ENCODE data around the gene NRF1. TPM values are rescaled to one million over a fixed set of nuclear protein-coding genes. Genes with fewer than 3 reads are reported as not detected.

Gene NRF1
- total and polyA plus RNA-seq, 8 donors: 11.4 to 26.8 (median 22.6) TPM

GRCh38 chr7:129780974-129781927 lies 169.7 kb downstream of the NRF1 start:
- peaks cover 94 to 100% of the 10 kb centered on the region in 2 donors for H3K27me3 ChIP-seq
- peak overlapping the region; percentile 40 to 57 for H3K4me3 ChIP-seq
- H3K27ac ChIP-seq: no peak overlapping the region
- ATAC-seq (peak; percentile 1), DNase-seq (no peak)
- H3K4me1 ChIP-seq: peaks cover 56 to 76% of the 10 kb centered on the region in 2 donors
- no peaks in the 10 kb centered on the region for H3K36me3 ChIP-seq
- H3K9me3 ChIP-seq: no peaks in the 10 kb centered on the region
- intact Hi-C loops (cut with DNase I): no loop called here
- TF ChIP-seq CTCF (IDR thresholded peaks at IDR 0.05): no peak

- ATAC-seq: no peak
Observed at GRCh38 chr7:129781928-129782817, 170.7 kb downstream of the NRF1 start.

GRCh38 chr7:129782818-129783583 lies 171.5 kb downstream of the NRF1 start:
- peaks cover 56 to 75% of the 10 kb centered on the region in 2 donors for H3K4me1 ChIP-seq
- peaks cover 92 to 100% of the 10 kb centered on the region in 2 donors for H3K27me3 ChIP-seq
- no peaks in the 10 kb centered on the region for H3K36me3 ChIP-seq
- TF ChIP-seq CTCF (IDR thresholded peaks at IDR 0.05): no peak
- no peak overlapping the region for H3K4me3 ChIP-seq
- intact Hi-C loops (cut with DNase I): no loop called here
- H3K9me3 ChIP-seq: no peaks in the 10 kb centered on the region
- no peak overlapping the region for H3K27ac ChIP-seq
- DNase-seq (no peak), ATAC-seq (no peak)

More at GRCh38 chr7:129781928-129782817, 170.7 kb downstream of the NRF1 start:
- H3K9me3 ChIP-seq: no peaks in the 10 kb centered on the region
- H3K36me3 ChIP-seq: no peaks in the 10 kb centered on the region
- intact Hi-C loops (cut with DNase I): no loop called here
- H3K27me3 ChIP-seq: peaks cover 98 to 100% of the 10 kb centered on the region in 2 donors
- peaks cover 56 to 76% of the 10 kb centered on the region in 2 donors for H3K4me1 ChIP-seq
- peak overlapping the region in 1 of 2 donors; percentile 6 for H3K4me3 ChIP-seq
- no peak for DNase-seq
- no peak for TF ChIP-seq CTCF (IDR thresholded peaks at IDR 0.05)
- no peak overlapping the region for H3K27ac ChIP-seq

GRCh38 chr7:129783584-129783919 lies 172.0 kb downstream of the NRF1 start:
- H3K27me3 ChIP-seq: peaks cover 87 to 100% of the 10 kb centered on the region in 2 donors
- peaks cover 53 to 70% of the 10 kb centered on the region in 2 donors for H3K4me1 ChIP-seq
- no peak overlapping the region for H3K4me3 ChIP-seq
- no peak overlapping the region for H3K27ac ChIP-seq
- DNase-seq: no peak
- ATAC-seq: no peak
- no peaks in the 10 kb centered on the region for H3K36me3 ChIP-seq
- TF ChIP-seq CTCF (IDR thresholded peaks at IDR 0.05): no peak
- H3K9me3 ChIP-seq: no peaks in the 10 kb centered on the region
- intact Hi-C loops (cut with DNase I): no loop called here
